T47D (cell line): ENCODE measurements around the gene GNPAT.

Experiments used
- DNase-seq, 2 experiments: peaks; one replicate each; pipeline versions ENCODE4 v3.0.0 to v3.0.0-alpha.2; 2011 to 2012; ENCODE audit warnings: low read depth in 1 of 2, low spot score in 1 of 2
- JUND ChIP-seq: IDR thresholded peaks from 2 replicates; pipeline ENCODE4 v1.6.1; 2012; ENCODE audit warnings: low read depth
- in situ Hi-C: cut with HindIII; loops from 2 replicates; pipeline ENCODE4 v1.10.0; 2016; ENCODE audit warnings: low sequenced_read_pairs, low pct_unique_long_range_greater_than_20kb

The GNPAT gene

DNA sequence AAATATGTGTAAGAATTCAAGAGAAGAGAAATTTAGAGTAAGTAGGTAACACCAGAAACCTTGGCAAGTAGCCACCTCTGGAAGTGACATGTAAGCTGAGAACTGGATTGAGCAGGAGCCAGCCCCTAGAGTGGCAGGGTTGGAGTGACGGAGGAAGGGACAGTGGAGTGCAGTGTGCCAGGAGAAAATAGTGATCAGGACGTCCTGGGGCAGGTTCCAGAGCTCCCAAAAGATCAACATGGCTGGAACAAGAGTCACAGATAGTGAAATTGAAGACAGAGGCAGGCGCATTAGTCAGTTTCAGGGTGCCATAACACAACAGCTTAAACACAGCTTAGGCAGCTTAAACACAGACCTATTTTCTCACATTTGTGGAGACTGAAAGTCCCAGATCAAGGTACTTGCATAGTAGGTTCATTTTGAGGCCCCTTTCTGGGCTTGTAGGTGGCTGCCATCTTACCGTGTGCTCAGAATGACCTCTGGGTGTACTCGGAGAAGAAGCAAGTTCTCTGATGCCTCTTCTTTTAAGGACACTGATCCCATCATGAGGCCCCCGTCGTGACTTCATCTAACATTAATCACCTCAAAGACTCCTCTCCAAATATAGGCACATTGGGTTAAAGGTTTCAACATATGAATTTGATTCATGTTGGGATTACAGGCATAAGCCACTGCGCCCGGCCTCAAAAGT is 37.2 kb downstream of the GNPAT start:
- in situ Hi-C loops, result no loop called here
- TF ChIP-seq JUND, result no peak
- DNase-seq, result peak in 1 of 2 experiments; percentile 55

DNA sequence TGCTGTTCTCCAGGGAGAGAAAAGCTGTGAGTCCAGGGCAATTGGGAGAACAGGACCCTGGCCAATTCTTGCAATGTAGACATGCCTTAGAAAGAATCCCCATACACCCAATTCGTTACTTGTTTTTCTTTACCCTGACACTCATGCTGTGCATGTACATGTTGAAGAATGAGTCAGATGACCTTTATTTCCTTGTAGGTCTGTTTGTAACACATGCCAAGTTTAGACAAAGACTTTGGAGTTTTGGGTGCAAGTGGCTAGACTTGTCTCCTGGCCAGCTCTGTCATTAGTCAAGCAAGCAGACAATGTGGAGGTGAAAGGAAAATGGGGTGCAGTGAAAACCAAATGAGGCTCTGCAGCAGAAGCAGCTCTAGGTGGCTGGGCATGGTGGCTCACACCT is 38.1 kb downstream of the GNPAT start:
- DNase-seq, result no peak
- TF ChIP-seq JUND, result no peak
- in situ Hi-C loops, result no loop called here

DNA sequence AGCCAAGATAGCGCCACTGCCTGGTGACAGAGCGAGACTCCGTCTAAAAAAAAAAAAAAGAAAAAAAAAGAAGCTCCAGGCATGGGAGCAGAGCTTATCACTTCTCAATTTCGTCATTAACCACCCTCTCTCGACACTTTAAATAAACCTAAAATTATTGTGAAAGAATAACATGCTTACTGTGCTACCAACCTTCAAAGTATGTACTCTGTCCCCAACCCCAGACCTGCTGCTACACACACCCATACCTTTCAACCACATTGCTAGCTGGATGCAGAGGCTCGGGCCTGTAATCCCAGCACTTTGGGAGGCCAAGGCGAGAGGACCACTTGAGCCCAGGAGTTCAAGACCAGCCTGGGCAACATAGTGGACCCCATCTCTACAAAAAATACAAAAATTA is 38.7 kb downstream of the GNPAT start:
- DNase-seq, result no peak

DNA sequence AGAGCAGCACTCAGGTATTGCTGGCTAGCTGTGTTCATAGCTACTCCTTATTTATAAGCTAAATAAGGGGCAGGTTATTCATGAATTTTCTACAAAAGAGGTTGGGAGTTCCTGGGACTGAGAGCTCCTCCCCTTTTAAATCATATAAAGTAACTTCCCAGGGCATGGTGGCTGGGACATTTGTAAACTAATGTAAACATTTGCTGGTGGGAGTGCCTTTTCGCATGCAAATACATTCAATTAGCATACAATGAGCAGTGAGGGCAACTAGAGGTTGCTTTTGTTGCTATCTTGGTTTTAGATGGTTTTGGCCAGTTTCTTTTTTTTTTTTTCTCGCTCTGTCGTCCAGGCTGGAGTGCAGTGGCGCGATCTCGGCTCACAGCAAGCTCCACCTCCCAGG is 43.4 kb downstream of the GNPAT start:
- in situ Hi-C loops, result no loop called here
- no peak for DNase-seq
- no peak for TF ChIP-seq JUND

More for the DNA sequence above, 38.7 kb downstream of the GNPAT start:
- in situ Hi-C loops, result no loop called here
- TF ChIP-seq JUND, result no peak

DNA sequence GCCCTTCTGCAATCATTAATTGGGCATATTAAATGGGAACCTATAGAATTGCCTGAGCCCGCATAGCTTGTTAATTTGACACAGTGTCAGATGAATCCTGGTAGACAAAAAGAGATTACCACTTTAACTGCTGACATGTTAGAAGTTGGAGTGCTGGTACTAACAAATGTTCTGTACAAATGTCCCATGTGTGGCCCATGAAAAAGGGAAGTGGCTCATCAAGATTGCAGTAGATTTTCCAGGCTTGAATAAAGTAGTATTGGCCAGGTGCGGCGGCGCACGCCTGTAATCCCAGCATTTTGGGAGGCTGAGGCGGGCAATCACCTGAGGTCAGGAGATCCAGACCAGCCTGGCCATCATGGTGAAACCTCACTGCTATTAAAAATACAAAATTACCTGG is 45.6 kb downstream of the GNPAT start:
- DNase-seq, result no peak
- no peak for TF ChIP-seq JUND
- in situ Hi-C loops, result no loop called here

DNA sequence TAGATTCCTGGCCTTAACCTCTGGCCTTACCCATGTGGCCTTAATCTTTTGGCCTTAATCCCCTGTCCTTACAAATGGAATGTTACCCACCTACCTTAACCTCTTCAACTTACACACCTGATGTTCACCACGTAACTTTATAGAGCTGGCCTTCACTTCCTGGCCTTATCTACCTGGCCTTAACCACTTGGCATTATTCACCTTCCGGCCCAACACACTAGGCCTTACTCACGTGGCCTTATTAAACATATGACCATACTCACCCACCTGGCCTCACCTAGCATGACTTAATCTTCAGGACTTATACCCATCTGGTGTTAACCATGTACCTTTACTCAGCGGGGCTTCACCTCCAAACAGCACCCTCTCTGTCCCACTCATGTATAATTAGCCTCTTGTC is 54.9 kb downstream of the GNPAT start:
- TF ChIP-seq JUND, result no peak
- in situ Hi-C loops, result no loop called here
- DNase-seq, result no peak

DNA sequence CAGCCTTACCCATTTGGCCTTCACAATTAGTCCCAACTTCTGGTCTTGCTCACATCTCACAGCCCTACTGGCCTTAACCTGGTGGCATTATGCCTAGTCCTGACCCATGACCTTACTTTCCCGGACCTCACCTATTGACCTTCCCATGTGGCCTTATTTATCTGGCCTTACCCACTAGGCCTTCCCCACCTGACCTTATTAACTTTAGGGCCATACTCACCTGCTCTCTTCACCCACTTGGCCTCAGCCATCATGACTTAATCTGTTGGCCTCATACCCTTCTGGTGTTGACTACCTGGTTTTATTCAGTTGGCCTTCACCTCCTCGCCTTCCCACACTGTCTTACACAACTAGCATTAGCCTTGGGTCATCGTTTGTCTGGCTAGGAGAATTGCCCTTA is 61.0 kb downstream of the GNPAT start:
- in situ Hi-C loops, result no loop called here

DNA sequence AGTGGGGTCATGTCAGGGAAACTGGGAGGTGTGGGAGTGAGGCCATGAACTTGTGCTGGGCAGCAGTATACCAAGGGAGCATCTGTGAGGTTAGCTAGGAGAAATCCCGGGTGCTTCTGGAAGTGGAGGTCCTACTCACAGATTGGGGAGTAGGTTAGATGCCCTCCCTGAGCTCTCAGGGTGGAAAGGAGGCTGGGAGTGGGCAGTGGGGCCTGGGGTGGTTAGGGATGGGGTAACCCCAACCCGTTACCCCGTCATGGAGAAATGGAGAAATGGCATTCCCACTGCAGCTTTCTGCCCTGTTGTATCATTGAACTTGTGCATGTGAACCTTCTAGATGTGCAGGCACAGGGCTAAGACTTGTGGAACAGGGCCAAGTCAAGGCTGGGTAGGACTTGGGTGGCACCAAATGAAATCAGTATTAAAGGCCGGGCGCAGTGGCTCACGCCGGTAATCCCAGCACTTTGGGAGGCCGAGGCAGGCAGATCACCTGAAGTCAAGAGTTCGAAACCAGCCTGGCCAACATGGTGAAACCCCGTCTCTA is 69.5 kb downstream of the GNPAT start:
- no peak for TF ChIP-seq JUND
- no peak for DNase-seq
- in situ Hi-C loops, result no loop called here

More for the DNA sequence above, 61.0 kb downstream of the GNPAT start:
- no peak for DNase-seq
- no peak for TF ChIP-seq JUND

DNA sequence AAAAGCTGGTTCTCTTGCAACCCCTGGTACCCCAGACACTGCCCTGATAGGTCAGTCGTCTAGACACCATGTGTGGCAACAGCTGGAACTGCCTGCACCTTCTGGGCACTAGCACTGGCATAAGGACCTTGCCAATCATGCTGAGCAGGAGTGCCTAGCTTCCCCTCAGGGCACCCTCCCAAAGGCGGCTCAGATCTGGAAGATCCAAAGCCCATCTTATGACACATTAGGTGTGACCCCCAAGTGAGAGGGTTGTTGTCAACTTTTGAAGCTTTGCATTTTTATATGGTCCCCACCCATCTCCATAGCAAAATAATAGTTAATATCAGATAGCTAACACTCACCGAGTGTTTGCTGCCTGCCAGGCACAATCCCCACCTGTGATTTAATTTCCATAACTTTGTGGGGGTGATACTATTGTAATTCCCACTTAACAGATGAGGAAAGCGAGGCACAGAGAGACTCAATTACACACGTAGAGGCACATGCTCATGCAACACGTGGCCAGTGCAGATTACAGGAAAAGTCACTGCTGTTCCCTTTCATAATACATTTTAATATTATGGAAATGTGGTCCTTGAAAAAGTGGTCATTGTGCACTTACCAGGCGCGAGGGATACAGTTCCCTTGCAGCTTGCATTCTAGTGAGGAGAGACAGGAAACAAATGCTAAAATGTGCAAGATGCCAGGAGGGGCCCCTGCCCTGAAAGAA is 70.9 kb downstream of the GNPAT start:
- in situ Hi-C loops, result no loop called here
- no peak for DNase-seq
- no peak for TF ChIP-seq JUND

DNA sequence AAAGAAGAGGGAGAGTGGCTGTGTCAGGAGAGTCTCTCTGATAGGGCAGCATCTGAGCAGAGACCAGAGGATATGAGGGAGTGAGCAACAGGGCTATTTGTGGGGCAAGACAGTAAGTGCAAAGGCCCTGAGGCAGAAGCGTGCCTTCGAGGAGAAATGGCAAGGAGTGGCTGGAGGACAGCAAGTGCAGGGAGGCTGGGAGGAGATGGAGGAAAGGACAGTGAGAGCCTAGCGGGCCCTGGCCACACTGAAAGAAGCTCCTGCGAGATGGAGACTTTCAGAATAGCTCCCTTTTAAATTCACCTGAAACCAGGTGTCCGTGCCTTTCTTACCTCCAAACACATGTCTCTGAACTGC is 71.4 kb downstream of the GNPAT start:
- in situ Hi-C loops, result no loop called here
- no peak for TF ChIP-seq JUND
- DNase-seq, result no peak

DNA sequence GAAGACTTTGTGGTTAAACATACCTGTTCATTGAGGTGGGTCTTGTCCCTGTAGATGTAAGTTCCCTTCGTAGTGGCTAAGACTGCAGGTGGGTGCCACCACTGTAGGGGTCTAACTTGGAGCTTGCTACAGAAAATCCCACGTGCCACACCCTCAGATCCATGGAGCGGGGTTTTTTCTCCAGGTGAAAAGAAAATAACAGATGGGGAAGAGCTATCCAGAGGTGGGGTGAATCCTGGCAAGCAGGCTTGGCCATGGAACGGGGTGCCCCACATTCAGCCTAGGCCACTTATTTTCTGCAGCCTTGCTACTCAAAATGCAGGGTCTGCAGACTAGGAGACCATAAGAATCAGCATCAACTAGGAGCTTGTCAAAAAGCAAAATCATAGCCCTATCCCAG is 72.6 kb downstream of the GNPAT start:
- DNase-seq, result no peak
- in situ Hi-C loops, result no loop called here
- TF ChIP-seq JUND, result no peak

DNA sequence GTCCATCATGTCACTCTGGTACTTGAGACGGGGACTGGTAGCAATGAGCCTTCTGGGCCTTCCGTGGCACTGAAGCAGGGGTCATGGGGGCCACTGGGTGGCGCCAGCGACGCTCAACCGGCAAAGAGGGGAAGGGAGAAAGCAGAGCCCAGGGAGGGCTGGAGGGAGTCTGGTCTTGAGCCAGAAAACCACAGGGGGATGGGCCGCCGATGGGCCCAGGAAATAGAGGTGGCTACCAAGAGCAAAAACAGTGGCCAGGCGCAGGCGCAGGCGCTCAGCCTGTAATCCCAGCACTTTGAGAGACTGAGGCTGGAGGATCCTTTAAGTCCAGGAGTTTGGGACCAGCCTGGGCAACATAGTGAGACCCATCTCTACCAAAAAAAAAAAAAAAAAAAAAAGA is 74.9 kb downstream of the GNPAT start:
- DNase-seq, result peak in 1 of 2 experiments; percentile 41
- in situ Hi-C loops, result no loop called here
- no peak for TF ChIP-seq JUND

DNA sequence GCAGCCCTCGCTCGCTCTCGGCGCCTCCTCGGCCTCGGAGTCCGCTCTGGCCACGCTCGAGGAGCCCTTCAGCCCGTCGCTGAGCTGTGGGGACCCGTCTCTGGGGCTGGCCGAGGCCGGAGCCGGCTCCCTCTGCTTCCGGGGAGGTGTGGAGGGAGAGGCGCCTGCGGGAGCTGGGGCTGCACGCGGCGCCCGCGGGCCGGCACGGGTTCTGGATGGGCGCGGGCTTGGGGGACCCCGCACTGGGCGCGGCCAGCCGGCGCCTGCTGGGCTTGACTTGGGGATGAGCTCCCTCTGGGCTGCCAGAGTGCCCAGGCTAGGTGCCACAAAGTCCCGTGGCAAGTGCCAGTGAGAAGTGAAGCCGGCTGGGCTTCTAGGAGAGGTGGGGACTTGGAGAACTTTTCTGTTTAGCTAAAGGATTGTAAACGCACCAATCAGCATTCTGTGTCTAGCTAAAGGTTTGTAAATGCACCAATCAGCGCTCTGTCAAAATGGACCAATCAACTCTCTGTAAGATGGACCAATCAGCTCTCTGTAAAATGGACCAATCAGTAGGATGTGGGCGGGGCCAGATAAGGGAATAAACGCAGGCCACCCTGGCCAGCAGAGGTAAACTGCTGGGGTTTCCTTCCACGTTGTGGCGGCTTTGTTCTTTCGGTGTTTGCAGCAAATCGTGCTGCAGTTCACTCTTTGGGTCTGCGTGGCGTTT is 76.4 kb downstream of the GNPAT start:
- no peak for DNase-seq
- no peak for TF ChIP-seq JUND
- in situ Hi-C loops, result no loop called here
